ENCODE results near the gene NUDT7. TPM values are rescaled to one million over a fixed set of nuclear protein-coding genes. Genes with fewer than 3 reads are reported as not detected.
A peak's percentile ranks its signal among the peaks of the same experiment; 100 is the strongest.

Gene NUDT7
- total and polyA plus RNA-seq, 2 experiments from 2014 or later: 5.6 to 14.3 TPM

GRCh38 chr16:77711775-77712174 is 10.5 kb upstream of the NUDT7 start:
- Histone ChIP-seq H3K36me3 (ENCODE audit: insufficient read depth) (no peaks in the 10 kb centered on the region), H3K4me3 (no peak overlapping the region), H3K4me1 (ENCODE audit: insufficient read depth) (no peaks in the 10 kb centered on the region), H3F3A (replicated peaks; ENCODE audit: low read depth) (no peaks in the 10 kb centered on the region), H2AFZ (peak overlapping the region; percentile 63; the same call in 1 of the 2 replicates), H3K4me2 (no peak overlapping the region), H3K27me3 (ENCODE audit: insufficient read depth) (no peaks in the 10 kb centered on the region), H3K79me2 (replicated peaks; ENCODE audit: insufficient read depth) (no peaks in the 10 kb centered on the region), H3K9me2 (ENCODE audit: insufficient read depth) (no peaks in the 10 kb centered on the region), H3K27ac (ENCODE audit: low read depth) (no peak overlapping the region), H4K20me1 (replicated peaks; ENCODE audit: insufficient read depth) (no peaks in the 10 kb centered on the region; the same call in 1 of the 2 replicates)
- H3K9me3 Mint-ChIP-seq: no peaks in the 10 kb centered on the region
- H3K4me1 Mint-ChIP-seq: no peaks in the 10 kb centered on the region
- H3K36me3 Mint-ChIP-seq (ENCODE audit: low read depth): no peaks in the 10 kb centered on the region
- ATAC-seq (no peak), DNase-seq (ENCODE audit: low spot score) (no peak)
- H3K4me3 Mint-ChIP-seq: no peak overlapping the region
- TF ChIP-seq JUNB (IDR thresholded peaks at IDR 0.05; ENCODE audit: unreplicated experiment): no peak
- TF ChIP-seq ETS1 (IDR thresholded peaks at IDR 0.05): no peak
- TF ChIP-seq REST (IDR thresholded peaks at IDR 0.05; ENCODE audit: unreplicated experiment): no peak
- no peak for TF ChIP-seq EZH2 (IDR thresholded peaks at IDR 0.05; ENCODE audit: low read depth, unreplicated experiment)
- H3K27me3 Mint-ChIP-seq (ENCODE audit: insufficient read depth, low read depth, poor library complexity): no peaks in the 10 kb centered on the region
- H3K27ac Mint-ChIP-seq: no peak overlapping the region

- Histone ChIP-seq H3K4me3 (no peak overlapping the region), H3K36me3 (ENCODE audit: insufficient read depth) (no peaks in the 10 kb centered on the region), H3K27ac (ENCODE audit: low read depth) (no peak overlapping the region), H3K79me2 (replicated peaks; ENCODE audit: insufficient read depth) (no peaks in the 10 kb centered on the region), H3K9me2 (ENCODE audit: insufficient read depth) (no peaks in the 10 kb centered on the region), H3K27me3 (ENCODE audit: insufficient read depth) (no peaks in the 10 kb centered on the region), H3K4me2 (no peak overlapping the region), H2AFZ (no peak overlapping the region), H3K4me1 (ENCODE audit: insufficient read depth) (no peaks in the 10 kb centered on the region), H4K20me1 (replicated peaks; ENCODE audit: insufficient read depth) (no peaks in the 10 kb centered on the region; the same call in 1 of the 2 replicates), H3F3A (replicated peaks; ENCODE audit: low read depth) (no peaks in the 10 kb centered on the region)
- no peak for DNase-seq (ENCODE audit: low spot score)
- no peak overlapping the region for H3K27ac Mint-ChIP-seq
- no peaks in the 10 kb centered on the region for H3K36me3 Mint-ChIP-seq (ENCODE audit: low read depth)
- H3K27me3 Mint-ChIP-seq (ENCODE audit: insufficient read depth, low read depth, poor library complexity): no peaks in the 10 kb centered on the region
- no peak for ATAC-seq
- H3K4me1 Mint-ChIP-seq: no peaks in the 10 kb centered on the region
- H3K4me3 Mint-ChIP-seq: no peak overlapping the region
- TF ChIP-seq EZH2phosphoT487 (IDR thresholded peaks at IDR 0.05; ENCODE audit: unreplicated experiment): no peak
- H3K9me3 Mint-ChIP-seq: no peaks in the 10 kb centered on the region
Measured at GRCh38 chr16:77715145-77715544, 7.2 kb upstream of the NUDT7 start.
